Jurkat, Clone E6-1 (cell line): ENCODE measurements around the gene HNF4A.
A peak's percentile ranks its signal among the peaks of the same experiment; 100 is the strongest.

Source experiments
- DNase-seq: peaks from one replicate; pipeline ENCODE4 v3.0.0-alpha.2; 2011; ENCODE audit warnings: low read depth, low spot score
- H3K4me3 ChIP-seq: 2 replicates; pipeline ENCODE4 v1.5.1; 2011; ENCODE audit warnings: mild to moderate bottlenecking, low read length, control low read depth, moderate library complexity

The HNF4A gene

GRCh38 chr20:44384423-44385027, 29.0 kb downstream of the HNF4A start:
- DNase-seq = peak; percentile 67

DNA sequence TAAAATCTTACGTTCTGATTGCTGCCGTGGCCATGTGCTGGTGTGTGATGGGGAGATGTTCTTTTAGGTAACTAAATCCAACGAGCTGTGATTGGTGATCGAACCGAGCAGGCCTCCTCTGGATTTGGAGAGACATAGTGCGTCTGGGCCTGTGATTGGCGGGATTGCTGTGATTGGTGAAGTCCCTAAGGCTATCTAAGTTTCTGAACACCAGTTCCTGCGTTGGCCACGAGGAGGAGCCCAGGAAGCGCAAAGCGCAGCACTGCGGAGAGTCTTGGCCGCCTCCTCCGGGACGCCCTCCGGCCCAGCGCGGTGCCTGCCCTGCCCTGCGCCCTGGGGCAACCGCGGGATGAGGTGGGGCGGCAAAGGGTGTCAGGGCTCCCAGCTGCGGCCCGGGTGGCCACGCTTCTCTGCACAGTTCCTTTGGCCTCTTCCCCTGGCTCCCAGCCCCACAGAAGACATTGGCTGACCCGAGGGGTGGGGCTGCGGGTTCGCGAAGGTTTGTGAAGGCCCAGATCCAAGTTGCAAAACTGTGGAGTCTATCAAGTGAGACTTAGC, 33.0 kb downstream of the HNF4A start:
- peak; percentile 51 for DNase-seq
- no peak overlapping the region for H3K4me3 ChIP-seq

More at GRCh38 chr20:44384423-44385027, 29.0 kb downstream of the HNF4A start:
- no peak overlapping the region for H3K4me3 ChIP-seq

- H3K4me3 ChIP-seq = no peak overlapping the region
- no peak for DNase-seq
Measured at GRCh38 chr20:44389871-44390270, 34.4 kb downstream of the HNF4A start.

DNA sequence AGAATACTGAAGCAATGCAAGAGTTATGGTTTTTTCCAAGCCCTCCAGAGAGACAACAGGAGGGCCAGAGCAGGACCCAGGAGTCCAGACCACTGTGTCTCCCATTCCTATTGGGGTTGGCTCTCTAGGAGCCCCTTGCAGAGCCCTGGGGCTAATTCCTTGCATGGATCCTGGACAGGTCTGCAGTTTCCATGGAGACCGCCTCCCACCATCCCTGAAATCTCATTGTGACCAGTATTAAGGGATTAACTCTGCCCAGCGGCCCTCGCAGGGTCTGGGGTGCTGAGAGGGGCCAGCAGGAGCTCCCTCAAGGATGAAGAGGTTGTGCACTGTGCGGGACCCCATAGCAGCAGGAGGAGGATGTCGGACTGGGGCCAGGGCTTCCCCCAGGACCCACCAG, 34.8 kb downstream of the HNF4A start:
- DNase-seq = no peak
- no peak overlapping the region for H3K4me3 ChIP-seq

DNA sequence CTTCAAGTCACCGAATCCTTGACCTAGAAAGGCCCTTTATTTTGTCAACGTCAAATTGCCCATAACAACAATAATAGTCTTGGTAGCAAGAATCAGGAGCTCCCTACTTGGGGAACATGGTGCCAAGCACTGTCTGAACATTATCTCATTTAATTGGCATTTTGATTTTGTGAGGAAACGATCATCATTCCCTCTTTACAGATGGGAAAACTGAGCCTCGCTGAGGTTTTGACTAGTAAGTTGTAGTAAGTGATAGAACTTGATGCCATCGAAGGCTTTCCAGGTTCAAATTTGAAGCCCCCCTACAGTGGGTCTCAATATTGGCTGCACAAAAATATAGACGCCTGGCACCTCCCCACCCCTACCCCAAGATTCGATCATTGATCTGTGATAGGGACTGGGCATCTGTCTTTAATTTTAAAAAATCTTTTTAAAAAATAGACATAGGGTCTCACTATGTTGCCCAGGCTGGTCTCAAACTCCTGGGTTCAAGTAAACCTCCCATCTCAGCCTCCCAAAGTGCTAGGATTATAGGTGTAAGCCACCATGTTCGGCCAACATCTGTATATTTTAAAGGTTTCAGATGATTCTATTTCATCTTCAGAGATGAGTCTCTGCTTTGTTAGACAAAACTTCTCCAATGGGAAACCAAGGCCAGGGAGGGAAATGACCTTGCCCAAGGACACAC, 36.7 kb downstream of the HNF4A start:
- no peak overlapping the region for H3K4me3 ChIP-seq
- DNase-seq = no peak

- no peak for DNase-seq
- H3K4me3 ChIP-seq = no peak overlapping the region
Measured at GRCh38 chr20:44392776-44393607, 37.5 kb downstream of the HNF4A start.

GRCh38 chr20:44393608-44394451, 38.3 kb downstream of the HNF4A start:
- no peak overlapping the region for H3K4me3 ChIP-seq
- DNase-seq = no peak

DNA sequence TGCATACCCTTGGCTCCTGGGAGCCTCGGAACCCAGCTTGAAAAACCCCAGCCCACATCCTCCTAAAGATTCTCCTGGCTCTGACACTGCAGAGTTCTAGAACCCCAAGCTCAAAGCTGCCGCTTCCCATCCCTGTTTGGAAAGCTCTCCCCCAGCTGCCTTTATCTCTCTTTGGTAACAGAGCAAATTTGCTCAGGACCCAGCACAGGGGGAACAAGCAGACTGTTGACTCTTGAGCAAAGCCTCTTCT, 38.9 kb downstream of the HNF4A start:
- DNase-seq = no peak
- H3K4me3 ChIP-seq = no peak overlapping the region

- no peak overlapping the region for H3K4me3 ChIP-seq
- DNase-seq = no peak
Measured at GRCh38 chr20:44394702-44395460, 39.4 kb downstream of the HNF4A start.

DNA sequence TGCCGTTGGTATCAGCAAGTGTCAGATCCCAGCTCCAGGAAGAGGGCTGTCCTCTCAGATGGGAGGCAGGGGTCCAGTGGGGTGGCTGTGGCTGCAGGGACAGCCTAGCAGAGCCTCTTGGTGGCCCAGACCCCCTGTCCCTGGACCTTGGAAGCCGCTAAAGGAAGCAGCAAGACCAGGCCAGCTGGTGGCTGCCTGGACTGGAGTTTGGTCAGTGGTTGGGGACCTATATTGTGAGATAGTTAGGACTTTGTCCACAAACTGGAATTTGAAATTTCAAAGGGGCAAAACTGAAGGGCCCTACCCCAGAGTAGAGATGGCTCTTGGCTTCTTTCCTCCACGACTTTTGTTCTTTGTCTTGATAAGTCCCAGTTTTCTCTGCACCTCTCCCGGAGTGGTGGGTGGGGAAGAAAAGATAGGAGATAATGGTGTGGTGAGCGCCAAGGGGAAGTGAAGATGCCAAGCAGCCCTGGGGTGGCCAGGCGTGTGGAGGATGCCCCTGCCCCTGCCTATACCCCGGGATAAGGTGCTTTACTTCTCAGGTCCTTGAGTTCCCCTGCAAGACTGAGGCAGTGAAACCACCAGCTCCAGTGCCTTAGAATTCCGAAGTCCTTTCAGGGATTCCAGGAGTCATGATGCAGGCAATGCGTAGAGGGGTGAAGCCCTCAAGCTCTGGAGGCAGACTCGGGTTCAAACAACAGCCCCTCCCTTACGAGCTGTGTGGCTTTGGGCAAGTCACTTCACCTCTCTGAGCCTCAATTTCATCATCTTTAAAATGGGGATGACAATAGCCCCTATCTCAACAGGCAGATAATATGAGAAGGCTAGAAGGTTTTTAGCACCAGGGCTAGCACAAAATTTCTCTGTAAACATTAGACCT, 40.2 kb downstream of the HNF4A start:
- no peak overlapping the region for H3K4me3 ChIP-seq
- DNase-seq = no peak

- DNase-seq = no peak
- H3K4me3 ChIP-seq = no peak overlapping the region
Measured at GRCh38 chr20:44396369-44397130, 41.1 kb downstream of the HNF4A start.

- H3K4me3 ChIP-seq = no peak overlapping the region
- no peak for DNase-seq
Measured at GRCh38 chr20:44398335-44398734, 42.8 kb downstream of the HNF4A start.

DNA sequence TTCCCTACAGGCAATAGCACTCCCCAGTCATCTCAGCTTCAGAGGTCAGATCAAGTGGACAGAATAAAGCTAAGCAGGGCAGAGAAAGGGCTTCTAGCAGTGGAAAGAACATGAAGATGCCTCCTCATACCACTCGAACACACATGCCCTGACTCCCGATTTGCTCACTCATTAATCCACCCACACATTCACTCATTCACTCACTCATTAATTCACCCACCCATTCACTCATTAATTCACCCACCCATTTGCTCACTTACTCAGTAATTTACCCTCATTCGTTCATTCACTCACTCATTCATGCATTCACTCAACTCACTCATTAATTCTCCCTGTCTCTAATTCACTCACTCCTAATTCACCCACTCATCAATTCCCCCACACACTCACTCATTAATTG, 43.9 kb downstream of the HNF4A start:
- H3K4me3 ChIP-seq = no peak overlapping the region
- no peak for DNase-seq

- DNase-seq = no peak
- H3K4me3 ChIP-seq = no peak overlapping the region
Measured at GRCh38 chr20:44400671-44400969, 45.1 kb downstream of the HNF4A start.

- no peak for DNase-seq
Measured at GRCh38 chr20:44400970-44401769, 45.7 kb downstream of the HNF4A start.

GRCh38 chr20:44401770-44402390, 46.4 kb downstream of the HNF4A start:
- no peak overlapping the region for H3K4me3 ChIP-seq
- no peak for DNase-seq

More at GRCh38 chr20:44400970-44401769, 45.7 kb downstream of the HNF4A start:
- no peak overlapping the region for H3K4me3 ChIP-seq
